ENCODE measurements around the gene SLC25A47.

Gene SLC25A47

GRCh38 chr14:100369019-100369418, 45.9 kb downstream of the SLC25A47 start:
- Mint-ChIP-seq H3K27me3 (no peaks in the 10 kb centered on the region), H3K4me3 (no peak overlapping the region), H3K36me3 (peaks cover 63% of the 10 kb centered on the region), H3K4me1 (peaks cover 54% of the 10 kb centered on the region), H3K27ac (no peak overlapping the region), H3K9me3 (no peaks in the 10 kb centered on the region)
- DNase-seq = no peak
- CTCF ChIA-PET = interaction anchor here (1.2 kb wide), 1 partner anchor 9 kb away, joined by 3 read pairs; no protein-coding TSS in a partner anchor

- H3K27ac Mint-ChIP-seq = no peak overlapping the region
- CTCF ChIA-PET = interaction anchor here (1.5 kb wide), 1 partner anchor 276 kb away, joined by 3 read pairs; no protein-coding TSS in a partner anchor
- no peak overlapping the region for H3K4me3 Mint-ChIP-seq
- peaks cover 64% of the 10 kb centered on the region for H3K36me3 Mint-ChIP-seq
- H3K9me3 Mint-ChIP-seq = no peaks in the 10 kb centered on the region
- no peaks in the 10 kb centered on the region for H3K27me3 Mint-ChIP-seq
- no peak for DNase-seq
- peaks cover 62% of the 10 kb centered on the region for H3K4me1 Mint-ChIP-seq
These were observed 46.9 kb downstream of the SLC25A47 start for GRCh38 chr14:100370003-100370402.

GRCh38 chr14:100371773-100372172, 48.6 kb downstream of the SLC25A47 start:
- CTCF ChIA-PET = interaction anchor here (1.8 kb wide), 1 partner anchor 284 kb away, joined by 3 read pairs; no protein-coding TSS in a partner anchor
- no peak overlapping the region for H3K4me3 Mint-ChIP-seq
- H3K27ac Mint-ChIP-seq = peak overlapping the region; percentile 3
- no peaks in the 10 kb centered on the region for H3K9me3 Mint-ChIP-seq
- DNase-seq = no peak
- peaks cover 55% of the 10 kb centered on the region for H3K36me3 Mint-ChIP-seq
- peaks cover 67% of the 10 kb centered on the region for H3K4me1 Mint-ChIP-seq
- H3K27me3 Mint-ChIP-seq = no peaks in the 10 kb centered on the region

GRCh38 chr14:100372357-100373048, 49.4 kb downstream of the SLC25A47 start:
- Mint-ChIP-seq H3K36me3 (peaks cover 52% of the 10 kb centered on the region), H3K27me3 (no peaks in the 10 kb centered on the region), H3K27ac (peak overlapping the region; percentile 99), H3K4me3 (peak overlapping the region; percentile 10), H3K9me3 (no peaks in the 10 kb centered on the region), H3K4me1 (peaks cover 69% of the 10 kb centered on the region)
- CTCF ChIA-PET = interaction anchor here (0.9 to 1.8 kb wide), 4 partner anchors 11 to 292 kb away, joined by 3 read pairs; no protein-coding TSS in a partner anchor
- no peak for DNase-seq

GRCh38 chr14:100374270-100374669, 51.1 kb downstream of the SLC25A47 start:
- DNase-seq = no peak
- no peaks in the 10 kb centered on the region for H3K27me3 Mint-ChIP-seq
- peak overlapping the region; percentile 99 for H3K27ac Mint-ChIP-seq
- H3K4me1 Mint-ChIP-seq = peaks cover 64% of the 10 kb centered on the region
- H3K36me3 Mint-ChIP-seq = peaks cover 39% of the 10 kb centered on the region
- H3K4me3 Mint-ChIP-seq = peak overlapping the region; percentile 96
- no peaks in the 10 kb centered on the region for H3K9me3 Mint-ChIP-seq
- CTCF ChIA-PET = interaction anchor here (1.3 to 1.6 kb wide), 3 partner anchors 11 to 89 kb away, joined by 3 to 6 read pairs (median 3); no protein-coding TSS in a partner anchor

GRCh38 chr14:100374876-100375265, 51.7 kb downstream of the SLC25A47 start:
- no peaks in the 10 kb centered on the region for H3K9me3 Mint-ChIP-seq
- CTCF ChIA-PET = interaction anchor here (0.9 to 1.4 kb wide), 5 partner anchors 10 to 270 kb away, joined by 3 to 6 read pairs (median 4); no protein-coding TSS in a partner anchor
- peaks cover 35% of the 10 kb centered on the region for H3K36me3 Mint-ChIP-seq
- H3K27me3 Mint-ChIP-seq = no peaks in the 10 kb centered on the region
- peaks cover 62% of the 10 kb centered on the region for H3K4me1 Mint-ChIP-seq
- peak overlapping the region; percentile 96 for H3K4me3 Mint-ChIP-seq
- peak overlapping the region; percentile 99 for H3K27ac Mint-ChIP-seq
- no peak for DNase-seq

- peak; percentile 87 for DNase-seq
- peak overlapping the region; percentile 99 for H3K27ac Mint-ChIP-seq
- CTCF ChIA-PET = interaction anchor here (0.9 to 1.4 kb wide), 4 partner anchors 10 to 270 kb away, joined by 4 to 6 read pairs (median 4); no protein-coding TSS in a partner anchor
- no peaks in the 10 kb centered on the region for H3K9me3 Mint-ChIP-seq
- no peaks in the 10 kb centered on the region for H3K27me3 Mint-ChIP-seq
- H3K4me1 Mint-ChIP-seq = peaks cover 56% of the 10 kb centered on the region
- H3K4me3 Mint-ChIP-seq = peak overlapping the region; percentile 96
- peaks cover 30% of the 10 kb centered on the region for H3K36me3 Mint-ChIP-seq
These were observed 52.3 kb downstream of the SLC25A47 start for GRCh38 chr14:100375266-100375962.

GRCh38 chr14:100375963-100376735, 53.0 kb downstream of the SLC25A47 start, which contains the start of gene WDR25:
Gene WDR25, plus strand, starts transcription at chr14:100376485.
- H3K4me3 Mint-ChIP-seq = peak within 1 kb of the TSS; percentile 96
- H3K4me1 Mint-ChIP-seq = peaks cover 53% of the 10 kb centered on the region
- peak; percentile 94 for DNase-seq
- no peaks in the 10 kb centered on the region for H3K27me3 Mint-ChIP-seq
- H3K36me3 Mint-ChIP-seq = peaks cover 30% of the 10 kb centered on the region
- CTCF ChIA-PET = interaction anchor here (0.9 to 1.8 kb wide), 4 partner anchors 73 to 269 kb away, joined by 4 to 13 read pairs (median 4); no protein-coding TSS in a partner anchor
- no peaks in the 10 kb centered on the region for H3K9me3 Mint-ChIP-seq
- peak within 1 kb of the TSS; percentile 99 for H3K27ac Mint-ChIP-seq

- Mint-ChIP-seq H3K36me3 (peaks cover 29% of the 10 kb centered on the region), H3K9me3 (no peaks in the 10 kb centered on the region), H3K27me3 (no peaks in the 10 kb centered on the region), H3K4me3 (peak overlapping the region; percentile 96), H3K4me1 (peaks cover 51% of the 10 kb centered on the region), H3K27ac (peak overlapping the region; percentile 99)
- DNase-seq = no peak
- CTCF ChIA-PET = interaction anchor here (1.1 to 1.8 kb wide), 4 partner anchors 36 to 127 kb away, joined by 3 to 13 read pairs (median 4); no protein-coding TSS in a partner anchor
These were observed 53.6 kb downstream of the SLC25A47 start for GRCh38 chr14:100376751-100377171.

Measured in activated naive CD4-positive, alpha-beta T cell treated with anti-CD3 and anti-CD28 coated beads, Interleukin-2, amount 10 ng/mL, durations not matched to agents 7 days and 5 days (primary cell).